Measurements from ENCODE around the gene USP7. TPM values are rescaled to one million over a fixed set of nuclear protein-coding genes. Genes with fewer than 3 reads are reported as not detected.

Gene USP7
- polyA plus RNA-seq, 1 donor = 151 TPM

DNA sequence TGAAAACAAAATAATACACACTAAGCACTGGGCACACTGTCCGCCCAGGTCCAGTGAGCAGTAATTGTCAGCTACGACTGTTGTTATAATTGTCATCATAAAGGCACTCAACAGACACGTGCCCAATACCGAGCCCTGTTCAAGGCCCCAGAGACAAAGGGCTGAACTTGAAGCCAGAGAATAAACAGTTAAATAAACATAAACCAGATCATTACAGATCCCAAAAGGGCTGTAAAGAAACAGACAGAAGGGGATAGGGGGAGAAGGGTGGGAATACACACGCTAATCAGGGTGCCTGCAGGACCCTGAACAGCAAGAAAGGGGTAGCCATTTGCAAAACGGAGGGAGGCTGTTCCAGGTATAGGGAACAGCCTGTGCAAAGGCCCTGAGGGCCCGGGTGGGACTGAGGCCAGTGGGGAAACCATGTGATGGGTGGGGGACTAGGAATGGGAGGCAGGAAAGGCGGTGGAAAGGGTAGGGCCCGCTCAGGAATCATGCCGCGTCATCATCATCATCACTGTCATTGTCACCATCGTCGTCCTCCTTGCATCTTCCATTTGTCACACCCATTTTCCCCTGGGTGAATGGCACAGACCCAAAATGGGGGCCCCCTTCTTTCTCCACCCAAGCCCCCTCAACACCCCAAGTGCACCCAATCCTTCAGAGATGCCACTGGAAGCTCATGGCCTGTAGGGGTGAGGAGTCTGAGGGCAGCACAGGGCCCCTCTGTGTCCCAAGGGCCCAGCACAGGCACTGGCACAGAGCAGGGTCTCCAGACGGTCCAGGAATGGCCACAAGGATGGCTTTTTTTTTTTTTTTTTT is 101.2 kb downstream of the USP7 start:
- DNase-seq = no peak

DNA sequence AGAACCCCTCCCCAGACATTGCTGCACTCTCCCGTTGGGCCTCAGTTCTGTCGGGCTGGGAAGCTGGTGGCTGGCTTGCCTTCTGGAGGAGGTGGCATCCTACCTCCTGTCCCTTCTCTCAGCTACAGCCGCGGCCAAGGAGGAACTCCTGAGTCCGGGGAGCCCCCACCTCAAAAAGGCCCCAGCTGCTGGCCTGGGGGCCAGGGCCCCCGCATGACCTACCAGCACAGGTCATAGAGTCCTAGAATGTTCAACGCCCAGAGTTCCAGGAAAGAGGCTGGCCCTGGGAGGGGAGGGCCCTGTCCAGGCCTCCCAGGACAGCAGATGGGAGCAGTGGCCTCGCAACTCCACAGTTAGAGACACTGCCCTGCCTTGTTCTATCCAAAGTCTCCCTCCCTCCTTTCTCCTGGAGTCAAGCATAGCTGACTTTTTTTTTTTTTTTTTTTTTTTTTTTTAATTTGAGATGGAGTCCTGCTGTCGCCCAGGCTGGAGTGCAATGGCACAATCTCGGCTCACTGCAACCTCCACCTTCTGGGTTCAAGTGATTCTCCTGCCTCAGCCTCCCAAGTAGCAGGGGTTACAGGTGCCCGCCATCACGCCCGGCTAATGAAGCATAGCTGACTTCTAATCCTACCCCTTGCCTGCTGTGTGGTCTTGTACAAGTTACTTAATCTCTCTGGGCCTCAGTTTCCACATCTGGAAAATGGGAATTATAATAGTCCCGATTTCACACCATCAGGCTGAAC is 102.0 kb downstream of the USP7 start:
- DNase-seq = no peak

DNA sequence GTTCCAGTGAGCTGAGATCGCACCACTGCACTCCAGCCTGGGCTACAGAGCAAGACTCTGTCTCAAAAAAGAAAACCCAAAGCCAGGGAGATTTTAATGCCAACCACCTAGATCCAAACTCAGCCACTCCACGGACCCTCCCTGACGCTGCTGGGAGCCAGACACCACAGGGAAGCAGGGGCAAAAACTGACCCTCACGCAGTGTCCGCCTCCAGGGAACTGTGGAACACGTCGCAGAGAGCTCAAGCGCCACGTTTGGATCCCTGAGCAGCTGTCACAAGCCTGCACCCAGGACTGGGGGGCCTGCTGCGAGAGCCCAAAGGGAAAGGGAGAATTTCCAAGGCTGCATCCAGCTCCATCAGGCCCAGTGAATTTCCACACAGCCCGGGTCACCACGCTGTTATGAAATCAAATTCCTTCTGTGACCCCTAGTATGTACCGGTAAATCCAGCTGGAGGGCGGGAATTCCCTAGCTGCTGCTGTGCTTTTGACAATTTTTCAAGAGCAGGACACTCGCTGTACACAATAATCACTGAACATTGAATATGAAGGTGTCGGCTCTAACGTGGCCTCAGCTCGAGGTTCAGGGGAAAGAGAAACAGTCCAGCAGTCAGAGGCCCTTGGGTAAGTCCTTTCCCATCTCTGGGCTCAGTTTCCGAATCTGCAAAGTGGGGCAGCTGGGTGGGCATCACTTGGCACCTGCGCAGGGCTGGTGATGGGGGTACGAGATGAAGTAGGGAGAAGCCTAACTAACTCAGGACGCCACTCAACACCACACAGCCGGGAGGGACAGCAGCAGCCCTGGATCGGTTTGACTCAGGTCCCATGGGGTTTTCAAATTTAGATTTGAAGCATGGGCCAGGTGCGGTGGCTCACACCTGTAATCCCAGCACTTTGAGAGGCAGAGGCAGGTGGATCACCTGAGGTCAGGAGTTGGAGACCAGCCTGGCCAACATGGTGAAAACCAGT is 103.5 kb downstream of the USP7 start:
- no peak for DNase-seq

DNA sequence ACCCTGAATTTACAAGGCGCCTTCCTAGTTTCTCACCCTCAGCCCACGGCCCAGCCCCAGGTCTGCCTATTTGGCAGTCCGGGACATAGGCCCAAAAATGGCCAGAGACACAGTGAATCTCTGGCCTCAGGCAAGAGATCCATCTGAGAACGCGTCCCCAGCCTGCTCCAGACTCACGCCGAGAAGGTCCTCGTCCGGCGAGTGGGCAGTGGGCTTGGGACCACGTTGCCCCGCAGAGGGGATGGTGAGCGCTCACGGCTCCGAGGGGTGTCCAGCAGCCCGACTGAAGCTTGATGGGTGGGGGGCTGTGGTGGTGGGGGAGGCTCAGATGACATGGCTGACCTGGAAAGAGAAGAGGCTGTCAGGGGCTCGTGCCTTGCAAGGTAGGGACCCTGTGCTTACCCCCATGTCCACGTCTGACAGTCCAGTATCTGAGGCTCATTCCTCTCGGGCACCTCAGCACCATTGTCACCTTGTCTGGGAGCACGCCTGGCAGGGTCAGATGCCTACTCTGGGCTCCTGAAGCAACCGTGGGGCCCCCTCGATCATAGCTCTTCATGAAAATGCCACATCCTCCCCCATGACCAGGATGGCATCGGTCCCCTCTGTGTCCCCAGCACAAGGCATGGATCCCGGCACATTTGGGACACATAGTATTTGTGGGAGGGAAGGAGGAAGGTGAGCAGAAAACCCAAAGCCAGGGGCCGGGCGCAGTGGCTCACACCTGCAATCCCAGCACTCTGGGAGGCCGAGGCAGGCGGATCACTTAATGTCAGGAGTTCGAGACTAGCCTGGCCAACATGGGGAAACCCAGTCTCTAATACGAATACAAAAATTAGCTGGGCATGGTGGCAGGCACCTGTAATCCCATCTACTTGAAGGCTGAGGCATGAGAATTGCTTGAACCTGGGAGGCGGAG is 104.5 kb downstream of the USP7 start:
- DNase-seq = no peak

DNA sequence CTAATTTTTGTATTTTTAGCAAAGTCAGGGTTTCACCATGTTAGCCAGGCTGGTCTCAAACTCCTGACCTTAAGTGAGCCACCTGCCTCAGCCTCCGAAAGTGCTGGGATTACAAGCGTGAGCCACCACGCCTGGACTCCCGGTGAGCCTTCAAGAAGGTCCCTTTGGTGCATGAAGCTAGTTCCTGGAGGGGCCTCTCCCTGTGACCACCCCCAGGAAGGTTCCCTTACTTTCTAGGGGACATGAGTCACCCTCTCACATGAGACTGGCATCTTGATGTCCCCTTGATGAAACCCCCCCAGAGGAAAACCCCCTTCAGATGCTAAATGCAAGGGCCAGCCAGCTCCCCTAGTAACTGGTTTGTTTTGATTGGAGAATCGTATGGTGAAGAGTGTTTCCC is 107.7 kb downstream of the USP7 start:
- no peak for DNase-seq

DNA sequence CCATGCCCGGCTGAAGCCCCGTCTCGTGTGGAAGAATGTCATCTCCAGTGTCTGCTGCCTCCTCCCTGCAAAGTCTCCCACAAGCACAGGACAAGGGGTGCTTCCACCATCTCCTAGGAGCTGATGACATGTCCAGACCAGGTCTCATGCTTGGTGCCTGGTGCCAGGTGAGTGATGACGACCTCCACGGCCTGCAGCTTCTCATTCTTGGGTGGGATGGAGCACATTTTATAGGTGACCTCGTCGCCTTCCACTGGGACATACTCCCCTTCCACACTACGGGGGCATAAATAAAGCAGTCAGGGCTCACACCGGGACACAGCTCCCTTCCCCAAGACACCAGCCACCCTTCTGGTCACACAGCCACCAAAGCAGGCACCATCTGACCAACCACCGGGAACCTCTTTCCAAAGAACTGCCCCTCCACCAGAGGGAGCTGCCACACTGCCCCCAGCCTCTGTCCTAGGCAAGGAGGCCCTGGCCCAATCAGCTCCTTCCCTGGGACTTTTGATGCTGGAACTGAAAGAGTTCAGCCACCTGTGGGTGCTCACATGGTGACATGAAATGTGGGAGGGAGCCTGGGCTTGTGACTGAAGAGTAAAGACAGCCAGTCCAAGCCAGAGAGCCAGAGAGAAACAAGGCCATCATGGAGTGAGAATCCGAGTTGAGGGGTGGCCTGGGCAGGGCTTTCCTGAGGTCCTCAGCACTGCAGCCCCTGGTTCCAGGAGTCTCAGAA is 108.5 kb downstream of the USP7 start:
- no peak for DNase-seq

DNA sequence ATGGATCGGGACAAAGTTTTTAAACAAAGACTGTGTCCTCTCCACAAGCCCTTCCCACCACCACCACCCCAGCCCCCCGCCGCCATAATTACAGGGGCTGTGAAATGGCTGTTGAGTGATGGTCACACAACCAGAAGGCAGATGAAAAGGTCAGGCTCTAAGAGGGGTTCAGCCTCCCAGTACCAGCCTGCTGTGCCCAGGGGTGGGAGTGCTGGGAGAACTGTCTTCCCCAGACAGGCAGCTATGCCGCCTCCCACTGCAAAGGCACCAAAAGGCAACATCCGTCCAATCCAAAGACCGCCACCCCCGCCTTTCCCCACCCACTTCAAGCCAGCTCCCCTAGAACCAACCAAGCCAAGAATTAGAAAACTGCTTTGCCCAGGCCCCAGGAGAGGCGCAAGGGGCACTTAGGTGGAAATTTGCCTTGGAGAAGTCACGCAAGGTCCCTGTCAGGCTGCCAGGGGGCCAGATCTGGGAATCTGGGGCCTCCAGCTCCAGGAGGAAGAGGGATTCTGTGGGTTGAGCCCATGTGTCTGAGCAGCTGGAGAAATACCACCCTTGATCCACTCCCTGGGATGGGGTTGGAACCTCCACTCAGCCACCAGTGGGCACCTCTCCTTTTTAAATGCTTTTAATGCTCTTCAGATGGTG is 109.3 kb downstream of the USP7 start:
- no peak for DNase-seq

DNA sequence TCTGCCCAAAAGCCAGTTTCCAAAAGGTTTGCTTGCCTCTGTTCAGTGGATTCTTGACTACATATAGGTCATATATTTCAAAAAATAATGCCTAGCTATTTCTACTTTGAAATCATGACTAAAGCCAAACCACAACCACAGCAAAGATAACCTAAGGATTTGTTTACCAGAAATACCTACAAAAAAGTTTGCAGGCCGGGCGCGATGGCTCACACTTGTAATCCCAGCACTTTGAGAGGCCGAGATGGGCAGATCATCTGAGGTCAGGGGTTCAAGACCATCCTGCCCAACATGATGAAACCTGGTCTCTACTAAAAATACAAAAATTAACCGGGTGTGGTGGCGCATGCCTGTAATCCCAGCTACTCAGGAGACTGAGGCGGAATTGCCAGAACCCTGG is 110.1 kb downstream of the USP7 start:
- DNase-seq = no peak

DNA sequence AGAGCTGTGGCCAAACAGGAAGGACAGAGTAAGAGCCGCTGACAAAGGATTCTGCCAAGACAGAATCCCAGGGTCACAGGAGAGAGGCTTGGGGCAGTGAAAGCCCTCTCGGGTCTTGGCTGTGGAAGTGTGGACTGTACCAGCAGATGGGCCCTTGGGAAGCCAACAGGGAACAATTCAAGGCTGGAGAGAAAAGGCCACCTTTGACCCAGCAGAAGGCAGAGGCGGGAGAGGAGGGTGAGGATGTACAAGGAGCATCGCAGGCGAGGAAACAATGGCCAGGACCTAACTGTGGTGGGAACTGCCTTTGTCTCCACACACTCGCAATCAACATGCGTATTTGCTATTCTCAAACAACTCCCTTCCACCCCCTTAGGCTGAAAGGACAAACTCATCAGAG is 110.6 kb downstream of the USP7 start:
- no peak for DNase-seq

DNA sequence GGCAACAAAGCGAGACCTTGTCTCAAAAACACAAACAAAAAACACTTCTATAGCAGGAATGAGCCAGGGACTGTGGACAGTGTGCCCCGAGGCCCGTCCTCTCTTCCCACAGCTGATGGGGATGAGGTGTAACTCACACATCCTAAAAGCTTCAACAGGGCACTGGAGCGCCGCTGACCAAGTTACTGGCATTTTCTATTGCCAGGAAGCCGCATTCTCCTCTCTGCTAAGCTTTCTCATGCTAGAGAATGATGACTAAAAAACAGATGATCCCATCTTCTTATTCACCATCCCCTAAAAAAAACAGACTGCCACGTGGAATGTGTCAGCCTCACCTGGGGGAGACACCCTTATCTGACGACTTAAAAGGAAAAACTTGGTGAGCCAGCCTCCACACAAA is 111.2 kb downstream of the USP7 start:
- no peak for DNase-seq

DNA sequence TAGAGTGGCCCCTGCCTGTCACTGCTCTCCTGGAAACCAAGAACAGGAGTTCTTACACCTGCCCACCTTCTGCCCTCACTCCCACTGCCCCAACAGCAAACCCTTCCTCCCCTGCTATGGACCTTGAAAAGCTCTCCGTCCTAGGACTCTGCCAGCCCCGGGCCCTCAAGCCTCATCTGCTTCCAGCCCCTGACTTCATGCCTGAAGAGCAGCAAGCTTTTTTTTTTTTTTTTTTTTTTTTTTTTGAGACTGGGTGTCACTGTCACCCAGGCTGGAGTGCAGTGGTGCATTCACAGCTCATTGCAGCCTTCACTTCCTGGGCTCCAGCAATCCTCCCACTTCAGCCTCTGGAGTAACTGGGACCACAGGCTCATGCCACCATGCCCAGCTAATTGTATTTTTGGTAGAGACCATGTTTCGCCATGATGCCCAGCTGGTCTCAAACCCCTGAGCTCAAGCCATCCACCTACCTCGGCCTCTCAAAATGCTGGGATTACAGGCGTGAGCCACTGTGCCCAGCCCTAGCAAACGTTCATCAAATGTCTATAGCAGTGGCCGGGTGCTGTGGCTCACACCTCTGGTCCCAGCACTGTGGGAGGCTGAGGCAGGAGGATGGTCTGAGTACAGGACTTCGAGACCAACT is 111.8 kb downstream of the USP7 start:
- no peak for DNase-seq

DNA sequence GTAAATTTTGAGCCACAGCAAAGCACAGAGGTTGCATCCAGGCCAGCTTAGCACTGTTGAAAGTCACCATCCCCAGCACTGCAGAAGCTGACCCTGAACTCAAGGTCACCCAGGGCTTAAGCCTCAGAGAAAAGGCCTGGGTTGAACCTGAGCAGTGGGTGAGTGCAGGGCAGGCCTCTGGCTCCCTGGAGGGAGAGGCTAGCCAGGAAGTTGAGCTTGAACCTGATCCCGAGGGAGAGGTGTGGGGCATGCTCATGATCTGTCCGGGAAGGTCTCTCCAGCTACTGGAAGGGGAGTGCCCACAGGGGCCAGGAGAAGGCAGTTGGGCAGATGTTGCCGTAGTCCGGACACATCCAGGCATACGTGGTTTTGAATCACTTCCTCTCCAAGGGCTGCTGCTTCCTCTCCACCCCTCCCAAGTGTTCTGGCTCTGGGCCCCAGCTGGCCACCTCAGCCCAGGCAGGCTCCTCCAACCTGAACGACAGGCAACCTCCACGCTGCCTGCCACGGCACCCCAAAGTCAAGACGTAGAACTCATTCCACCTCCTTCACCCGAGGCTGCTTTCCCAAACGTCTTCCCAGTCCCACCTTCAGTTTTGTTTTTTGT is 113.3 kb downstream of the USP7 start:
- DNase-seq = no peak

DNA sequence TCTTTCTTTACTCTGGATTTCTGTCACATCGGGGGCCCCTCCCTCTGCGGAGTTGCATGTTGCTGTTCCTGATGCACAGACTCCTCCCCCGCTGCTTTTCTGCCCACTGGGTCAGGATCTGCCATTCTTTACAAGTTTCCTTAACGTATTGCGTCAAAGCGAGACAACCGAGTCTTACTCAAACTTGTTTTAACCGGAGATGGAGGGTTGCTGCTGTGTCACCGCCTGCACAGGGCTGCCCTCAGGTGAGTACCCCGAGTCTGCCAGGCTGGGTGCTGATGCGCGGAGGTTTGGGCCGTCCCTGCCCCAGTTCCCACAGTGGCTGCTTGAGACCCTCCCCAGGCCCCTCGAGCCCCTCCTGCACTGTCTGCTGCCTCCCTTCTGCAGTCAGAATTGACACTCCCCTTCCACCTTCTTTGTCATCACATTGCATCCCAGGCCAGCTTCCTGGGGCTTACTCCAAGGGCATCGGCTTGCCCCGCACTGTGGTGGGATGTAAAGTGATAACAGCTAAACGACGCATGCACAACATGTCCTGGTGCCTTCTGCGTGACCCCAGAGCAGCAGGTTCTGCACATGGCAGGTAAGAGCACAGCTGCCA is 114.2 kb downstream of the USP7 start:
- DNase-seq = no peak

DNA sequence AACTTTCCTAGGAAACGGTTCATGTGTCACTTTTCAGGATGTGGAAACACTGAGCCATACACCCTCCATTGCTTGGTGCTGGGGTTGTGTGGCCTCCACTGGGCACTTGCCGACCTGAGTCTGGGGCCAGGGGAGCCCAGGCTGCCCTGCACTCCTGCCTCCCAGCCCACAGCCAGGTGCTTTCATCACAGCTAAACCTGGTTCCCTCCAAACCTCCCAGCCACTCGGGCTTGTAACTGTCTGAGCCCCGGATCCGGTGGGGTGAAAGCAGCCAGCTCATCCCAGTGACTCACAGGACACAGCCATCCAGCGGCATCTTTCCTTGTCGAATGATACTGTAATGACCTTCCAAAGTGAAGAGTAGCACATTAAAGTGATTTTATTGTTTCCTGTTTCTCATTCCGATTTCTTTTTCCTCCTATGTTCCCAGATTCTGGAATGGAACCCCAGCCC is 114.7 kb downstream of the USP7 start:
- DNase-seq = no peak

DNA sequence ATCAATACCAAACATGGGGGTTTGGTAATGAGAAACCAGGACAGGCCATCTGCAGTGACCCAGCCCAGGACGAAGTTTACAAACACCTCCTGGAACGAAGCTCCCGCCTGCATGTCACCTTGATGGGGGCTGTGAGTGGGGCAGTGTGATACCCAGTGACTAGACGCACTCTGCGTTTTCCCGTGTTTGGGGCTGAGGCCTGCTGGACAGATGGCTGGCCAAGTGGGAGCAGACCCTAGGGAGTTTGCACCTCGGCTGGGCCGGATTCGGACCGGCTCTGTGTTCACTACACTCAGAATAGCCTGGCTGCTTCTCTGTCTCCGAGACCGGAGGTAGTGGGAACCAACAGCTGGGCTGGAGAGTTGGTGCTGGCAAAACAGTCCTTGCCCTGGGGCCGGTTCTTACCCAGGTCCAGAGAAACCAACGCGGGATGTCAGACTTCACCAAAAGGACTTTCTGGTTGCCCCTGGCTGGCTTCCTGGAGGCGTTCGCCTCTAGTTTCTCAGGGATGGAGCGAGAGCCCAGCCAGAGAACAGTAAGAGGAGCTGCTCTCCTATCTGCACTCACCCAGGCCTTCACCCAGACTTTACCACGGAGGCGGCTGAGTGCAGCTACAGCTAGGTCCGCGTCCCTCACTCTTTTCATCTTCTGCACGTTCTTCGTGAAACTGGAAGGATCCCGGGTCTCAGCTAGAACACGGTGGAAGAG is 115.3 kb downstream of the USP7 start:
- DNase-seq = no peak

DNA sequence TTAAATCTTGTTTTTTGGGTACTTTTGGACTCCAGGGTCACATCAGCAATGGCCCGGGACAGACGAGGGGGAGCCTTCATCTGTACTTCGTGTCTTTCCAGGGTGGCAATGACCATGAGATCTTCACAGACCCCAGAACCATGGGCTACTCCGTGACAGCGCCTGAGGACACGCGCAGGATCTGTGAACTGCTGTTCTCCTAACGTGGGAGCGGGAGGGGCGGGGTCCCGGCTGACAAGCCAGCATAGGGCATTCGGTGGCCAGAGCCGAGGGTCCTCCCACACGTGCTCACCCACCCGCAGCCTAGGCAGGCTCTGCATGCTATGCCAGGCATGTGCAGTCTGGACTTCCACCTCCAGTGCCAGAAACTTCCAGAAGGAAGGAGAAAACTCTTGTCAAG is 116.1 kb downstream of the USP7 start:
- DNase-seq = no peak

DNA sequence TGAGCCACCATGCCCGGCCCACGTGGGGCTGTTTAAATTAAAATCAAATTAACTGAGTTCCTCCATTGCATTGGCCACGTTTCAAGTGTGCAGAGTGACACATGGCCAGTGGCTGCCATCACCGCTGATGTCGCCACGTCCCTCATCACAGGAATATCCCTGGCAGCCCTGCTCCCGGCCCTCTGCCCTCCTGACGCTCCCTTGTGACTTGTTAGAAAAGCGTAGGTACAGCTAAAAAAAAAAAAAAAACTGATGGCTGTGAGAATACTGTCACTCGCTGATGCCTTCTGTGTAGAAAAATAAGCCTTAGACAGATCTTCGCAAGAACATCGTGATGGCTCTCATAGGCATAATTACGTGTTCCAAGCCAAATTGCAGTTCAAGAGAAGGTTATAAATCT is 116.6 kb downstream of the USP7 start:
- no peak for DNase-seq

DNA sequence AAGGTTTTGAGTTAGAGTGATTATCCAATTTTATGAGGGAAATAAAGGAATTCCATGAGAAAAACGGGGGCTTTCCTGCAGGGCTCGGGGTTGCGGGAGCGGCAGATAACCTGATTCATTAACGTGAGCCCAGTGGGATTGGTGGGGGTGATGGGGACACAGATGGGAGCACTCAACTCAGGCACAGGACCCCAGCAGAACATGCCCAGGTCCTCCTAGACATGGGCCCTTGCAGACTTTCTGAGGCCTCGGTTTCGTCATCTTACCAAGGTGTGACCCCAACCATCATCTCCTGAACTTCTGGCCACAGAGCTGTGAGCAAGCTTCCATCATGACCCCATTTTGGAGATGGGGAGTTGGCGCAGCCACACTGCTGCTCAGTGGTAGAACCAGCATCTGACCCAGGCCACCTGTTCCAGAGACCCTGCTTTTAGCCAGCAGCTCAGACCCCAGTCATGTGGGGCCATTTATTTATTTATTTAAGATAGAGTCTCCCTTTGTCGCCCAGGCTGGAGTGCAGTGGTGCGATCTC is 117.2 kb downstream of the USP7 start:
- DNase-seq = no peak
